PFSK-1 (cell line): ENCODE measurements around the gene ECEL1.

Experiments used
- FOXP2 ChIP-seq: optimal IDR thresholded peaks from 2 replicates; pipeline ENCODE3; 2011; ENCODE audit warnings: borderline replicate concordance, control low read depth, inconsistent platforms; ENCODE audit not compliant: insufficient read depth; ENCODE audit errors: extremely low read length, extremely low read depth
- POLR2AphosphoS5 ChIP-seq: IDR thresholded peaks from 2 replicates; pipeline ENCODE4 v1.6.1; 2012; ENCODE audit warnings: low read depth, mild to moderate bottlenecking, control low read depth, low read length, moderate library complexity
- SIN3A ChIP-seq: IDR thresholded peaks from 2 replicates; pipeline ENCODE4 v1.6.1; 2012; ENCODE audit warnings: mild to moderate bottlenecking, low read length, moderate library complexity, borderline replicate concordance; ENCODE audit not compliant: insufficient read depth
- TAF1 ChIP-seq: IDR thresholded peaks from 2 replicates; pipeline ENCODE4 v1.6.1; 2012; ENCODE audit warnings: low read length, control low read depth, borderline replicate concordance; ENCODE audit not compliant: insufficient read depth
- TF ChIP-seq, protein P1 (sequence below), 2 experiments: IDR thresholded peaks; 2 replicates each; pipeline versions ENCODE4 v1.6.1 to v1.8.0; 2011 to 2012; ENCODE audit warnings: low read depth in 2 of 2, low read length in 2 of 2, control low read depth in 1 of 2, inconsistent platforms in 1 of 2, mild to moderate bottlenecking in 1 of 2, moderate library complexity in 1 of 2; ENCODE audit not compliant: insufficient read depth in 1 of 2

Gene ECEL1

DNA sequence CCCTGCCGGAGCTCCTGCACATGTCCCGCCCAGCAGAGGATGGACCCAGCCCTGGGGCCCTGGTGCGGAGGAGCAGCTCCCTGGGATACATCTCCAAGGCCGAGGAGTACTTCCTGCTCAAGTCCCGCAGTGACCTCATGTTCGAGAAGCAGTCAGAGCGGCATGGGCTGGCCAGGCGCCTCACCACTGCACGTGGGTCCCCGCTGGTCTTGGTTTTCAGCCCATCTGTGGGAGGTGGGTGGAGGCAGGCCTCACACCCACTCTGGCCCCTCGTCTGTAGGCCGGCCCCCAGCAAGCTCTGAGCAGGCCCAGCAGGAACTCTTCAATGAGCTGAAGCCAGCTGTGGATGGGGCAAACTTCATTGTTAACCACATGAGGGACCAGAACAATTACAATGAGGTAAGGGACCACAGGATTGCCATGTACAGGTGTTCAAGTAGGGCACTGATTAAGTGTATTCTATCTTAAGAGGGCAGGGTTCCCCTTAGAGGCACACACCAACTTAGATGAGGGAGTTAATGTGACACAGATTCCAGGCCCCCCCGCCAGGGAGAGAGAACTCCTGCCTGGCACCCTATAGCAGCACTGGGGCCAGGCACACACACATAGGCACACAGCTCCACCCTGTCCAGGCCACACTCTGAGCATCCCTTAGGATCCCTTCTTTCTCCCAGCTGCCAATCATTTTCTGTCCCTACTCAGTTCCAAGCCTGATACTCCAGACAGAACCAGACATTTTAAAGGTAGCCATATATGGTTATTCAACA is 46.5 kb upstream of the ECEL1 start:
- TF ChIP-seq, protein P1, sequence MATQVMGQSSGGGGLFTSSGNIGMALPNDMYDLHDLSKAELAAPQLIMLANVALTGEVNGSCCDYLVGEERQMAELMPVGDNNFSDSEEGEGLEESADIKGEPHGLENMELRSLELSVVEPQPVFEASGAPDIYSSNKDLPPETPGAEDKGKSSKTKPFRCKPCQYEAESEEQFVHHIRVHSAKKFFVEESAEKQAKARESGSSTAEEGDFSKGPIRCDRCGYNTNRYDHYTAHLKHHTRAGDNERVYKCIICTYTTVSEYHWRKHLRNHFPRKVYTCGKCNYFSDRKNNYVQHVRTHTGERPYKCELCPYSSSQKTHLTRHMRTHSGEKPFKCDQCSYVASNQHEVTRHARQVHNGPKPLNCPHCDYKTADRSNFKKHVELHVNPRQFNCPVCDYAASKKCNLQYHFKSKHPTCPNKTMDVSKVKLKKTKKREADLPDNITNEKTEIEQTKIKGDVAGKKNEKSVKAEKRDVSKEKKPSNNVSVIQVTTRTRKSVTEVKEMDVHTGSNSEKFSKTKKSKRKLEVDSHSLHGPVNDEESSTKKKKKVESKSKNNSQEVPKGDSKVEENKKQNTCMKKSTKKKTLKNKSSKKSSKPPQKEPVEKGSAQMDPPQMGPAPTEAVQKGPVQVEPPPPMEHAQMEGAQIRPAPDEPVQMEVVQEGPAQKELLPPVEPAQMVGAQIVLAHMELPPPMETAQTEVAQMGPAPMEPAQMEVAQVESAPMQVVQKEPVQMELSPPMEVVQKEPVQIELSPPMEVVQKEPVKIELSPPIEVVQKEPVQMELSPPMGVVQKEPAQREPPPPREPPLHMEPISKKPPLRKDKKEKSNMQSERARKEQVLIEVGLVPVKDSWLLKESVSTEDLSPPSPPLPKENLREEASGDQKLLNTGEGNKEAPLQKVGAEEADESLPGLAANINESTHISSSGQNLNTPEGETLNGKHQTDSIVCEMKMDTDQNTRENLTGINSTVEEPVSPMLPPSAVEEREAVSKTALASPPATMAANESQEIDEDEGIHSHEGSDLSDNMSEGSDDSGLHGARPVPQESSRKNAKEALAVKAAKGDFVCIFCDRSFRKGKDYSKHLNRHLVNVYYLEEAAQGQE (IDR thresholded peaks at IDR 0.05; ENCODE audit: insufficient read depth in 1 of 2, low read depth in 2 of 2, low read length in 2 of 2): no peak
- TF ChIP-seq POLR2AphosphoS5: no peak
- no peak for TF ChIP-seq FOXP2
- TF ChIP-seq TAF1: no peak
- no peak for TF ChIP-seq SIN3A

DNA sequence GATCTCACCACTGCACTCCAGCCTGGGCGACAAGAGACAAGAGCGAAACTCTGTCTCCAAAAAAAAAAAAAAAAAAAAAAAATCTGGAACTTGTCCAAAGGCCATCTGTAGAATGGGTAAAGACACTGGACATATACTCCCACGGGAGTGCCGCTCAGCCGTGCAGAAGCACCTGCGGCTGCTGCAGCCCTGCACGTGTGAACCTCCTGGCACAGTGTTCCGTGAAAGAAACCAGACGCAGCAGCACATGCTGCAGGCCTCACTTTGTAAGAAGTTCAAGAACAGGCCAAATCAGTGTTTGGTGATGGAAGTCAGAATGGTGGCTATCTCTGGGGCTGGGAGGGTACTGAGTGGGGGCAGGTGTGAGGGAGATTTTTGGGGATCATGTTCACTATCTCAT is 44.8 kb upstream of the ECEL1 start:
- TF ChIP-seq, protein P1 (IDR thresholded peaks at IDR 0.05; ENCODE audit: insufficient read depth in 1 of 2, low read depth in 2 of 2, low read length in 2 of 2): no peak

DNA sequence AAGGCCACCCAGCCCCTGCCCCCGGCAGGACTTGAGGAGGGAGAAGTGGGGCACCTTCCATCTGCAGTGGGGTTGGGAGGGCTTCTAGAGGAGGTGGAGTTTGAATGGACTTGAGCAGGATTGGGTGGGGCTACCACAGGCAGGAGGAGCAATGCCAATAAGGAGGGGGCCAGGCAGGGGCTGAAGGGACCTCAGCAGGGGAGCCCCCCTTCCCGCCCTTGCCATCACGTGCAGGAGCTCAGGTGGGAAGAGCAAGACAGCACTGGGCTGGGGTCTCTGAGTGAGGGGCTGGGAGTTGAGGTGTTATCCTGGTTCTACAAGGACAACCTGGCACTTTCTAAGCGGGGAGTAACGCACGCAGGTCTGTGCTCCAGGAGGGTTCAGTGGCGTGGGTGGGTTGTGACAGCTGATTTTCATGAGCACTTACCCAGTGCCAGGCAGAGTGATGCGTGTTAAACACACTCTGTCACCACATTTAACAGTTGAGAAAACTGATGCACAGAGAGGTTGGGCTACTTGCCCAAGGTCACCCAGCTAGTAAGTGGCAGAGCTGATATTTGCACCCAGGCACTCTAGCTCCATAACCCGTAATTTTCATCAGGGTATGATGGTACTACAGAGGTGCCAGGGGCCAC is 43.1 kb upstream of the ECEL1 start:
- TF ChIP-seq, protein P1 (IDR thresholded peaks at IDR 0.05; ENCODE audit: insufficient read depth in 1 of 2, low read depth in 2 of 2, low read length in 2 of 2): no peak

DNA sequence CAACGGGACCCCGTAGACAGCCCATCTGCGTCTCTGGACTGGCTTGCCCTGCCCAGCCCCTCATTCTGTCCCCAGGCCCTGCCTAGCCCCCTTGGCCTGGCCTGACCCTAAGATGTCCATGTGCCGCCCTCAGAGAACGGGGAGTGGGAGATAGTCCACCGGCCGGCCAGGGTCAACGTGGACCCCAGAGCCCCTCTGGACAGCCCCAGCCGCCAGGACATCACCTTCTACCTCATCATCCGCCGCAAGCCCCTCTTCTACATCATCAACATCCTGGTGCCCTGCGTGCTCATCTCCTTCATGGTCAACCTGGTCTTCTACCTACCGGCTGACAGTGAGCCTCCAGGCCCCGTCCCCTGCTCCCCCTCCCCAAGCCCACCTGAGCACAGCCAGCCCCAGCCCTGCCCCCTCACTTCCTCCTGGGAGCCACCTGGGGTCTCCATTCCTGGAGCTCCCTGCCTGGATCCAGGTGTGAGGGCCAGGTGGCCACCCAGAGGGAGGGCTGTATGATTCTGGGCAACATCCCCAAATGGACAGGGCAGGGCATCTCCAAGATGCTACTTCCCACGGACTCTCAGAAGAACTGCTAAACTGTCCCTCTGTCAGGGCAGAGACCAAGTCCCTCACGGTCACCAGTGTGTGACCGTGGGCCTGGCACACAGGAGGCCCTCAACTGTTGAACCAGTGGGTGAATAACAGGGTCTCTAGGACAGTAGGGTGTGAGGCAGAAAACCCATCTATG is 42.3 kb upstream of the ECEL1 start:
- TF ChIP-seq POLR2AphosphoS5: no peak
- no peak for TF ChIP-seq FOXP2
- no peak for TF ChIP-seq SIN3A
- TF ChIP-seq, protein P1 (IDR thresholded peaks at IDR 0.05; ENCODE audit: insufficient read depth in 1 of 2, low read depth in 2 of 2, low read length in 2 of 2): no peak
- no peak for TF ChIP-seq TAF1
